Fibroblast of skin of abdomen (primary cell): ENCODE data around the gene MZT2A.
A peak's percentile ranks its signal among the peaks of the same experiment; 100 is the strongest.
"Not testable (repeated sequence)": the region's sequence is repeated elsewhere in the genome, so short reads cannot be mapped to it uniquely, and the experiment has no call there.

Experiments used
- DNase-seq: peaks from one replicate; pipeline ENCODE4 v3.0.0-alpha.2; 2013

MZT2A gene

DNA sequence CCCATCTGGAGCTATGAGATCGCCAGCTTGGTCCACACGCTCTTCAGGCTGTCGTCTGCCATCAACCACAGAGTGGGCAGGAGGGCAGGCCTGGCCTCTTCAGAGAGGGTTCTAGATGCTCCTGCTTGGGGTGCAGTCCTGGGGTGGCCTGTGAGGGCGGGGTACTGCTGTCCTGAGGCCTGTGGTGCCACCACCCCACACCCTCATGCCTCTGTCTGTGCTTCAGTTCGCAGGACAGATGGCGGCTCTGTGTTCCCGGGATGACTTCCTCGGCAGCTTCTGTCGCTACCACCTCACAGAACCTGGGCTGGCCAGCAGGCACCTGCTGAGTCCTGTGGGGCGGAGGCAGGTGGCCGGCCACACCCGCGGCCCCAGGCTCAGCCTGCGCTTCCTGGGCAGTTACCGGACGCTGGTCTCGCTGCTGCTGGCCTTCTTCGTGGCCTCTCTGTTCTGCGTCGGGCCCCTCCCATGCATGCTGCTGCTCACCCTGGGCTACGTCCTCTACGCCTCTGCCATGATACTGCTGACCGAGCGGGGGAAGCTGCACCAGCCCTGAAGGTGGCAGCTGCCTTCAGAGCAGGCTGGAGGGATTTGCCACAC is 27.8 kb upstream of the MZT2A start:
- not testable (repeated sequence) for DNase-seq

DNA sequence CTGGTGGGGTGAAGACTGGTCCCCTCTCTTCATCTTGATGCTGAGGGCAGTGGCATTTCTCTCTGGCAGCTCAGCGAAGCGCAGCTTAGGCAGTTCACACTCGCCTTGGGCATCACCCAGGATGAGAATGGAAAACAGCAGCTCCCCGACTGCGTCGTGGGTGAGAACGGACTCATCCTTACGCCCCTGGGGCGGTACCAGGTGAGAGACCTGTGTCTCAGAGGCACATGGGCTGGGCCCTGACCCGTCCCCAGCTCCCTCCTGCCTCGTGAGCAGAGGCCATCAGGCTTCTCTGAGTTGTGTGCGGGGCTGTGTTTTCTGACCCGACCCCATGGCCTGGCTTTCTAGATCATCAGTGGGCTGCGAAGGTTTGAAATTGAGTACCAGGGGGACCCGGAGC is 27.3 kb upstream of the MZT2A start:
- DNase-seq = no peak

DNA sequence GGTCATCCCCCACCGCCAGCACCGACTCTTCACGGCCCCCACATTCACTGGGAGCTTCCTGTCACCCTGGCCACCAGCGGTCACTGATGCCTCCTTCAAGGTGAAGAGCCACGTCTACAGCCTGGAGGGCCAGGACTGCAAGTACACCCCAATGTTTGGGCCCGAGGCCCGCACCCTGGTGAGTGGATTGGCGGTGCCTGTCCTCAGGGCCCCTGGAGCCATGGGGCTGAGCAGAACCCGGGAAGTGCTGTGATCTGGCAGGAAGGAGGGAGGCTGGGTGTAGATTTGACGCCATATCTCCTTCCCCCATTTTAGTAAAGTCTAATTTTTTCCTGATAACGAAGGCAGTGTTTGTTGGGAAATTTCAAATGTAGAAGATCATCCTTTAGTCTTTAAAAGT is 26.3 kb upstream of the MZT2A start:
- DNase-seq = not testable (repeated sequence)

DNA sequence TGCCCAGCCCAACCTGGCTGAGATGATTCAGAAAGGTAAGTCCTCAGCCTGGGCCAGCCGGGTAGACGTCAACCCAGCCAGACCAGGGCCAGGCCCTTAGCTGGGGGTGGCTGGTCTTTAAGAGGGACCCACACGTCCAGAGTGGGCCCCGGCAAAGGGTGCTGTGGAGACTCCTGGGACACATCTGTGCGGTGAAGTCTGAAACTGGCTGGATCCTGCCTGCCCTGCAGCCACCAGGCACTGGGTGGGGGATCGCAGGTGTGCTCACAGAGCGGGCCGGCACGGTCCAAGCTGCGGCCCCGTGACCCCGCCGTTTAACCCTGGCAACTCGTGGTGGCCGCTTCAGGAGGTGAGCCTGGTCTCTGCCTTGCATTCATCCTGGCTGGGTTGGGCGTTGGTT is 25.7 kb upstream of the MZT2A start:
- not testable (repeated sequence) for DNase-seq

DNA sequence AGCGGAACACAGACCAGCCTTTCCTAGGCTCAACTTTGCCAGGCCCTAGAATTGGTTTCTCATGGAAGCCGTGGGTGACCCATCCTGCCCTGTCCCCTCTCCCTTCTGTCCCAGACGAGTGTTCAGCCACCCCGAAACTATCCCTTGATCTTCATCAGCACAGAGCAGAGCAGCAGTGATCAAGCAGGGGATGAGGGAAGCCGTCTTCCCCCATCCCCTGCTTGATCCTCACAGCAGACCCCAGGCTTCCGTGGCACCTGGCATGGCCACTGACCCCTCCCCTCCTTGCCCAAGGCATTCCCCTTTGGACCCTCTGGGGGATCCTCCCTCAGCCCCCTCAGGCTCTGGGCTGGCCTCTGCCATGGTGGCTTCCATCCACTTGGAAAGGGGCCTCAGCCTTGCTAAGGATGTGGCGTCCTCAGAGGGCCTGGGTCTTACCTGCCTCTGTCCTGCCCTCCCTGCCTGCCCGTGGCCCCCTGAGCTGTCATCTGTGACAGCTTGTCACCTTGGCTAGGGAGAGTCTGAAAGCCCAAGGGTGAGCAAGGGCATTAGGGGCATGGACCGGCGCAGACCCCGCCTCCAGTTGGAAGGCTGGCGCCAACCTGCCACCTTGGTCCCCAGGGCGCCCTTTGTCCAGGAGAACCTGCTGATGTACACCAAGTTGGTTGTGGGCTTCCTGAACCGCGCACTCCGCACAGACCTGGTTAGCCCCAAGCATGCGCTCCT is 25.1 kb upstream of the MZT2A start:
- no peak for DNase-seq

DNA sequence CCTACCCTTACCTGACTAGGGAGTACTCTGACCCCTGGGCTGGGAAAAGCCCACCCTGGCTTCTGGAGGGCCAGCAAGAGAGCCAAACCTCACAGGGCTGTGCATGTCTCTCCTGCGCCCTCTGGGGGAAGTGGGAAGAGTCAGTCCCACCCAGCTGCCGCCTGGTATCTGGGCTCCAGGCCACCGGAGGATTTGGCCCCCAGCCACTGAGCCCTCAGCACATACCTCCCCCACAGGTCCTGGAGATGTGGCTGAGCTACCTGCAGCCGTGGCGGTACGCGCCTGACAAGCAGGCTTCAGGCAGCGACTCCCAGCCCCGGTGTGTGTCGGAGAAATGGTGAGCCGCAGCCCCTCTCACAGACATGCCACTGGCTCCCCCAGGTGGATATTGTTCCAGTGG is 24.4 kb upstream of the MZT2A start:
- DNase-seq = not testable (repeated sequence)

DNA sequence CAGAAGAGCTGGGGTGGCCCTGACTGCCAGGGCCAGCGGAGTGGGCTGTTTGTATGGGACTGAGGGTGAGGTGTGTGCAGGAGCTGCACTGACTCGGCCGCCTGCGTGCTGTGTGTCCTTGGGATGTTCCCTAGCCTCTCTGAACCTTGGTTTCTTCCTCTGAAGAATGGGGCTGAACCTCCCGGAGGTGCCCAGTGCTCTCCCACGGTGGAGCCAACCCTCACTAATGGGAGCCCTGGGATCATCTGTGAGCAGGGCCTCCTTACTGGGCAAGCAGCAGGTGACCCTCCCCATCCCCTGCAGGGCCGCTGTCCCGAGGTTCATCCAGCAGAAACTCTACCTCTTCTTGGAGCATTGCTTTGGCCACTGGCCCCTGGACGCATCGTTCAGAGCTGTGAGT is 23.8 kb upstream of the MZT2A start:
- DNase-seq = no peak

DNA sequence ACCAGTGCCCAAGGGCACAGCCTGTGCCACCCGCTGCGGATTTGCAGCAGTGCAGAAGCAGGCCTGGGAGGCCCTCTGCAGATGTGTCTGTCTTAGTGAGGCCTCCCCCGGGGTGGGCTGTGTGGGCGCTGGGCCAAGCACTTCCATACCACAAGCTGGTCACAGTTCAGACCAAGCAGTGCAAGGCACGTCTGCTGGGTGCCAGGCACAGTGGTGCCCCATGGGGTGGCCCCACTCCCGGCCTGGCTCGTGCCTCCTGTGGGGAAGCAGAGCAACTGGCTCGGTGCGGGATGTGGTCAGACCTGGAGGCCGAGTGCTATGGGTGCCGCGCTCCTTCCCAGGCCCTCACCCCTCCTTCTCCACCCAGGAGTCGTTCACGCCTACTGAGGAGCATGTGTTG is 23.0 kb upstream of the MZT2A start:
- DNase-seq = not testable (repeated sequence)

DNA sequence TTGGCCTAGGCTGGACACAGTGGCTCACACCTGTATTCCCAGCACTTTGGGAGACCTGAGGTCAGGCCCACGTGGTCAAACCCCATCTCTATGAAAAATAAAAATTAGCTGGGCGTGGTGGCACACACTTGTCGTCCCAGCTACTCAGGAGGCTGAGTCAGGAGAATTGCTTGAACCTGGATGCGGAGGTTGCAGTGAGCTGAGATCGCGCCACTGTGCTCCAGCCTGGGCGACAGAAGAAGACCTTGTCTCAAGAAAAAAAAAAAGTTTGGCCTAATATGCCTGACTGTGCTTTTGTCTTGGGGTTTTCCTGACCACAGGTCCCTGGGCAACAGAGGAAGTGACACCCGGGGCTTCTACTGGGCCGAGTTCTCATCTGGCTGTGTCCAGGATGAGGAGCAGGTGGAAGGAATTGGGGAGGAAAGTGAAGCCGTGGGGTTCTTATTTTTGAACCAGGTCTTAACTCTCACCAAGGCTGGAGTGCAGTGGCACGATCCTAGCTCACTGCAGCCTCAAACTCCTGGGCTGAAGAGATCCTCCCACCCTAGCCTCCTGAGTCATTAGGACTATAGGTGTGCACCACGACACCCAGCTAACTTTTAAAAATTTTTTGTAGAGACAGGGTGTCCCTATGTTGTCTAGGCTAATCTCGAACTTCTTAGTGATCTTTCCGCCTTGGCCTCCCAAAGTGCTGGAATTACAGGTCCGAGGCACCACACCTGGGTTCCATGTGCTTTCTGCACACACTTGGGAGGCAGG is 22.4 kb upstream of the MZT2A start:
- not testable (repeated sequence) for DNase-seq

DNA sequence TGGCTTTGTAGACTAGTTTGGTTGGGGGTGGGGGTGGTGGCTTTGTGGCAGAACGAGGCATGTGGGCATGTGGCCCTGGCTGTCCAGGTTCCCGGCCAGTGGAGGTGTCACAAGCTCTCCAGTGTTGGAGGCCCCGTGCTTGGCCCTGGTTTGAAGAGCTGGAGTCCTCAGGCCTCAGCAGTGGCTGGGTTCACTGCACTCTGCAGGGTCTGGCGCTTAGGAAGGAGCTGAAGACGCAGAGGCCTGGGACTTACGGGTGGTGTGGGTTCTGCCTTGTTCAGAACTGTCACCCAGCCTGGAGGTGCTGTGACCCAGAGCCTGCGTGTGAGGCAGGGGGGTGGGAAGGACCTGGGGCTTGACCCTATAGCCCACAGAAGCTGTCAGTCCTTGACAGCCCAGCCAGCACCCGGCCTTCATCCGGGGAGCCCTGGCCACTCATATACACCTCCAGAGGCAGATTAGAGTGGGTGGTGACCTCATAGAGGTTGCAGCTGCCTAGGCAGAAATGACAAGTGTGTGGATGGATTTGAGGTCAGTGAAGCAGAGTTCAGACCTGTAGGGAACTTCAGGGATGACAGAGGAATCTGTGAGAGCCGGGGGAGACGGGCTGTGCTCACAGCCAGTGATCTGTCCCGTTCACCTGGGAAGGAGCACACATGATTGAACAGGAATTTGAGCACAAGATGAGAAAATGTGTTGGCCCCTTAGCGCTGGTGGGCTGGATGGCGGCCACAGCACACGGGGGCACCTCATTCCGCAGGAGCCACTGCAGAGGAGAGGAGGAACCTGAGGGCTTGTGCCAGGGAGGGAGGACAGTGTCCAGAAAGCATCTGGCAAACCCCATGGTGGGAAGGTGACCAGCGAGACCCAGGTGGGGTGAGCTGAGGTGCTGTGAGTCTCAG is 20.0 kb upstream of the MZT2A start:
- DNase-seq = not testable (repeated sequence)

DNA sequence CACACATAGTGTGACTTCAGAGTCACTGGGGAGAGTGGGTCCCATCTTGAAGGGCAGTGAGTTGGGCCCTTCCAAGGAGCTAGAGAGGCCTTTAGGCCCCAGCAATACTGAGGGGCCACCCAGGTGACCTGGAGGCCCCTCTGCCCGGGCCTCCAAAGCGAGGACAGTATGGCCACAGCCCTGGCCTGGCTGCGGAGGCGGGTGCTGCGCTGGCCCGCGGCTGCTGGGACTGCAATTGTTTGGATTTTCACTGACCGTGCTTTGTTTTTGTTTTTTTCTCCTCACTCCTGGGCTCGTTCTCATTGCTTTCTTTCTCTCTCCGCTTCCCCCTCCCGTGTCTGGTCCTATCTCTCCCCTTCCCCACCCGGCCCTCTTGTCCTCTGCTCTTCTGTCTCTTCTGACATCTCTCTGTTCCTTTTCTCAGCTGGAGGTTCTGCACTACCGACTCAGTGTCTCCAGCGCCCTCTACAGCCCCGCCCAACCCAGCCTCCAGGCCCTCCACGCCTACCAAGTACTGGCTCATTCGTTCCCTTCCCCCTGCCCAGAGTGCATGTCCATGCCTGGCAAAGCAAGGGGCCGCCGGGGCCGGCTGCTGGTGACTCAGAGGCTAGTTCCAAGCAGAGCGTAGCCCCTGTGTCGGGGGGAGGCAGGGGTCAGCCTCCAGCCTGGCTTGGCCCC is 19.2 kb upstream of the MZT2A start:
- DNase-seq = not testable (repeated sequence)

DNA sequence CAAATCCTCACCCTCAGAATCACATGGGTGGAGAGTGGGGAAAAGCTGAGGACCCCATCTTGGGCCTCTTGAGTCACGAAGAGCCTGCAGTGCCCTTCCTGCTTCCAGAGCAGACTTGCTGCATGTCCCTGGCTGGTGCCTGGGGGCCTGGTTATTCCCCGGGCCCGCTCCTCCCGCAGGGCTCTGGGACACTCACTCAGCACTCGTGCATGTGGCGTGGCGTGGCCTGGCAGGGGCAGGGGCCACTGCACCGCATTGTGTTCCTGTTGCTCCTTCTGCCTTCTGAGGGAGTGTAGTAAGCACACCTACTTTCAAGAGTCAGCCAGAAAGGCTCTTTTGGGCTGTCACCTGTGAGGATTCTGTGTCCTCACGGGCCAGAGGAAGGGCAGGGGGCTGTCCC is 17.4 kb upstream of the MZT2A start:
- DNase-seq = no peak

DNA sequence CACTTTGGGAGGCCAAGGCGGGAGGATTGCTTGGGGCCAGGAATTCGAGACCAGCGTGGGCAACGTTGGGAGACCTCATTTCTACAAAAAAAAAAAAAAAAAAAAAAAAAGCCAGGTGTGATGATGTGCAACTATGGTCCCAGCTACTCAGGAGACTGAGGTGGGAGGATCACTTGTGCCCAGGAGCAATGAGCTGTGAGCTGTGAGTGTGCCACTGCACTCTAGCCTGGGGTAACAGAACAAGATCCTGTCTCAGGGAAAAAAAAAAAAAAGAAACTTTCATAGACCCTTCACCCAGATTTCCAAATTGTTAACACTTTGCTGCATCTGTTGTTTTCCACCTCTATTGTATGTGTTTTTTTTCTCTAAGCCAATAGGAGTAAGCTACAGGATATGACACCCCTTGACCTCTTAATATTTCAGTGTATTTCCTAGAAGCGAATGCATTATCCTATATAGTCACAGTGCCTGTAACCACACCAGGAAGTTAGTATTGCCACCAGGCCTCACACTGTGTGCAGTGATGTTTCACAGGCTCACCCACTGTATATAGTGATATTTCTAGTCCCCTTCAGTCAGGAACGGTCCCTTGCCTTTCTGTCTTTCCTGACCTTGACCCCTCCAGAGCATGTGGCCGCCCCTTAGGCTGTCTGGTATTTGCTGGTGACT is 12.0 kb upstream of the MZT2A start:
- not testable (repeated sequence) for DNase-seq

DNA sequence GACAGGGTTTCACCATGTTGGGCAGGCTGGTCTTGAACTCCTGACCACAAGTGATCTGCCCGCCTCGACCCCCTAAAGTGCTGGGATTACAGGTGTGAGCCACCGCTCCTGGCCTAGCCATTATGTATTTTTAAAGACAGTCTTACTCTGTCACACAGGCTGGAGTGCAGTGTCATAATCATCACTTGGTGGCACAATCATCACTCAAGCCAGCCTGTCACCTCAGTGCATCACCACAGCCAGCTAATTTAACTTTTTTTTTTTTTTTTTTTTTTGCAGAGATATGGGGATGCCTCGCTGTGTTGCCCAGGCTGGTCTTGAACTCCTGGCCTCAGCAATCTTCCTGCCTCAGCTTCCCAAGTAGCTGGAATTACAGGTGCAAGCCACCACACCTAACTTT is 11.4 kb upstream of the MZT2A start:
- not testable (repeated sequence) for DNase-seq

DNA sequence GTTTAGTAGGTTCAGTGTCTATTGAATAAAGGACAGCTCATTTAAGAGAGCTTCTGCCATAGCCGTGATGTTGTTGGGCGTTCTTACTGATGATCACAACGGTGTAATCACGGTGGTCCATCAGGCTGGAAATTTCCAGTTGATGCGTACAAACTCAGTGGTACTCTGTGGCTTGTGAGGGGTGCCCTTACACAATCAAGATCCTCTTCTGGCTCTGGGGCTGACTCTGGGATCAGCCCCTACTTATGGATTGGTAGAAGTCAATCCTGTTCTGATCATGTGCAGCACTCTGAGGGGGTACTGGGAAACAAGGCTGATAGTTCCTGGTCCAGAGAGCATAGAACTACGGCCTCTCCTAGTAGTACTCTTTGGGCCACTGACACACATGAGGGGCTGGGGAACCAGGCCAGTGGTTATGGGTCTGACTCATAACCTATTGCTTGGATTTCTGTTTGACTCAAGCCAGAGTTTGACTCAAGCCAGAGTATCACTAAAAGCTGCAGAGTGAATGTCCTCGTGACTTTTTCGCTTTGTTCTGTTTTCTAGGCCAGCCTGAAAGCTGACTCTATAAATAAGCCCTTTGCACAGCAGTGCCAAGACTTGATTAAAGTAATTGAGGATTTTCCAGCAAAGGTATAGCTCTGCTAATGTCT is 6.2 kb upstream of the MZT2A start:
- not testable (repeated sequence) for DNase-seq

DNA sequence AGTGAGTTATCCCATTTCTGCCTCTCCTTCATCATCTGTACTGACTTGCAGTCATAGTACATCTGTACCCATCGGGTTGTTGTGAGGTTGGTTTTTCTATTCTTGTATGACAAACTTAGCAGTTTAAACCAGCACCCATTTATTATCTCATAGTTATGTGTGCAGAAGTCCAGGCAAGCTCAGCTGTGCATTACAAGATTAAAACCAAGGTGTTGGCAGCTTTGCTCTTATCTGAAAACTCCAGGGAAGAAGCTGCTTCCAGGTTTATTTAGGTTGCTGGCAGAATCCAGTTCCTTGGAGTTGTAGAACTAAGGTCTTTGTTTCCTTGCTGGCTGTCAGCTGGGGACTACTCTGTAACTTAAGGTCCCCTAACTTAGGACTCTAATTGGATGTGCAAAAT is 3.3 kb upstream of the MZT2A start:
- not testable (repeated sequence) for DNase-seq

DNA sequence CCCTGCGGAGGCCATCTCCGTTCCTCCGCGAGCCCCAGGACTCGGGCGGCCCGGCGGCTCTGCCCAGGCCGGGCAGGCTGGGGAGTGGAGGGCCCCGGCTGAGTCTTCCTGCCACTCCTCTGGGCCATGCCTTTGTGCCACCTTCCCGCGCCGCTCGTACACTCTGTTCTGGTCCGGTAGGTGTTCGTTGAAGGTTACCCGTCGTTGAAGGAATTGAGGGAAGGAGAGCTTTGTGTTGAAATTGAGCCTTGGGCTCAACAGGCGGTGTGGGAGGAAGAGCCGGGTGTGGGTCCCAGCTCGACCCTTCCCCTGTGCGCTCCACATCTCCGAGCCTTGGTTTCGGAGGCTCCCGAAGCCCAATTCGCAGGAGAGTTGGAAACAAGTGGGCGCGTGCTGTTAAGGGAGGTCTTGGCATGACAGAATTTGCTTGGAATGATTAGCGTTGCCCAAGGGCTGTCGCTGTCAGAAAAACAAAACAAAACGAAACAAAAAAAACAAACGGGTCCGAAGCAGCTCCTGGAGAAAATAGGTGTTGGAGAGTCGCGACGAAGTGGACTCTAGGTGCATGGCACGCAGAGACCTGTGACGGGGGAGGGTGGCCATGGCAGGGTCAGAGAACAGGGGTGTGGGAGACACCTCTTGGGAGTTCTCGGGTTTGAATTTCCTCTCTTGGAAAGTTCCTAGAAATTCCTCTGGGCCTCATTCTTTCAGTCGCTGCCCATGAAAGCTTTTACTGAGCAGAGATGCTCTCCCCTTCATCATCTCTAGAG is 1.2 kb upstream of the MZT2A start:
- DNase-seq = no peak

DNA sequence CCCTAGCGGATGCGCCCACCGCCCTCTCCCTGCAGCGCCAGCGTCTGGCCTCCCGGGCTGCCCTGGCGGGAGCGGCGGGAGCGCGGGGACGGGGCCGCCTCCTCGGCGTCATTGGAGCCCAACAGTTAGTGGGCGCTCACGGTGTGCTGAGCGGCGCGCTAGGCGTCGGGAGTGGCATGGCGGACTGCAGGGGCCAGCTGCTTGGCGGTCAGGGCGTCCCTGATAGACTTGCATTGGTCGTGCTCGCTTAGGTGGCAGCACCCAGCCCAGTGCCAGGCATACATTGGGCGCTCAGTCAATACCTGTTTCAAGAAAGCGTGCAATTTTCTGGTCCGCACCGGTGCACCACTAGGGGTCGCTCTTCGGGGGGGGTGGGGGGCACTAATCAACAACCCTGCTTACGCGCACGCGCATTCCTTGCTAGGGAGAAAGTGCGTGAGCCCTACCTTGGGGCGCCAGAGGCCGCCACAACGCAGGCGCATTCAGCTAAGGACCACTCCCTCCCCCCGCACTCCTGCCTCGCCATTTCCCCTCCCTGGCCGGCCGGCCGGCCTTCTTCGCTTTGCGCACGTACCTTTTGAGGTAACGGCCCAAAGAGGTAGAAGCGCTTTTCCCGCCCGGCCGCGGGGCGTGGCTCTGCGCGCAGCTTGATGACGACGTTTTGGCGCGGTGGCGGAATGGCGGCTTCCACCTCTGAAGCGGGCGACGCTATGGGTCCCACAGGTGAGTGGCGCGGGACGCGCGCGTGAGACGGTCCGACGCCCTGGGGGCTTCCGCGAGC is 411 bp upstream of the MZT2A start:
- DNase-seq = peak; percentile 93

DNA sequence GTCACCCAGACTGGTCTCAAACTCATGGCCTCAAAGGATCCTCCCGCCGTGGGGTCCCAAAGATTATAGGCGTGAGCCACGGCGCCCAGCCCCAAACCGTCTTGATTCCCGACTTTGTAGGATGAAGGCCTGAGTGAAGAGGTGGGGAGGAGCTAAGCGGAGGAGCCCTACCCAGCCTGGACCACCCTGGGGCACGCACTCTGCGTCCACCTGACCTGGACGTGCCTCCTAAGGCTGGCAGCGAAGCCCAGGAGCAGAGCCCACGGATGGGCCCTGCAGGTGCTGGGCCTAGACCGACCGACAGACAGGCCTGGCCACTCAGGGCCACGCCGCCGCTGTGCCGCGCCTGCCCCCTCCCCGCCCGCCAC is 744 bp downstream of the MZT2A start:
- not testable (repeated sequence) for DNase-seq
